Endodermal cell (in vitro differentiated cells): ENCODE measurements around the gene ETV6. TPM values are rescaled to one million over a fixed set of nuclear protein-coding genes. Genes with fewer than 3 reads are reported as not detected.

Source experiments
- DNase-seq: peaks from one replicate; pipeline ENCODE4 v3.0.0-alpha.2; 2017
- H3K27ac ChIP-seq: 2 replicates; pipeline ENCODE4 v1.5.1; 2013; ENCODE audit warnings: mild to moderate bottlenecking, low read depth, low read length, moderate library complexity
- H3K27me3 ChIP-seq: 2 replicates; pipeline ENCODE4 v1.6.1; 2013; ENCODE audit warnings: mild to moderate bottlenecking, low read length, moderate library complexity; ENCODE audit not compliant: insufficient read depth, control insufficient read depth, poor library complexity, severe bottlenecking
- H3K36me3 ChIP-seq: 2 replicates; pipeline ENCODE4 v1.7.0; 2013; ENCODE audit warnings: mild to moderate bottlenecking, low read length, moderate library complexity; ENCODE audit not compliant: control insufficient read depth, insufficient read depth
- H3K4me1 ChIP-seq: one replicate; pipeline ENCODE4 v1.7.0; 2013; ENCODE audit warnings: low read length; ENCODE audit not compliant: control insufficient read depth, insufficient read depth
- H3K4me3 ChIP-seq: 2 replicates; pipeline ENCODE4 v1.5.1; 2013; ENCODE audit warnings: mild to moderate bottlenecking, low read length, moderate library complexity
- H3K9ac ChIP-seq: 2 replicates; pipeline ENCODE4 v1.6.1; 2013; ENCODE audit warnings: mild to moderate bottlenecking, low read length, moderate library complexity; ENCODE audit not compliant: poor library complexity, severe bottlenecking; ENCODE audit errors: extremely low read depth
- H3K9me3 ChIP-seq: 2 replicates; pipeline ENCODE4 v1.6.1; 2013; ENCODE audit warnings: mild to moderate bottlenecking, low read length, moderate library complexity; ENCODE audit not compliant: control insufficient read depth
- H3K27ac Mint-ChIP-seq: 2 replicates; pipeline ENCODE4 v1.8.0; 2020; ENCODE audit warnings: mixed read lengths
- H3K27me3 Mint-ChIP-seq: 2 replicates; pipeline ENCODE4 v1.8.0; 2021; ENCODE audit warnings: mild to moderate bottlenecking, mixed read lengths; ENCODE audit not compliant: insufficient read depth
- H3K36me3 Mint-ChIP-seq: 2 replicates; pipeline ENCODE4 v1.8.0; 2020; ENCODE audit warnings: low read depth, mixed read lengths
- H3K4me1 Mint-ChIP-seq: 2 replicates; pipeline ENCODE4 v1.8.0; 2020; ENCODE audit warnings: mixed read lengths
- H3K4me3 Mint-ChIP-seq: 2 replicates; pipeline ENCODE4 v1.8.0; 2020; ENCODE audit warnings: mild to moderate bottlenecking, moderate library complexity, mixed read lengths
- H3K9me3 Mint-ChIP-seq: 2 replicates; pipeline ENCODE4 v1.8.0; 2020; ENCODE audit warnings: mild to moderate bottlenecking, mixed read lengths
- WGBS, 2 experiments: methylation state at CpG; one replicate each; pipeline versions ENCODE4 v1.1.5 to v1.1.7; 2013; ENCODE audit warnings: missing lambda C conversion rate in 2 of 2, mixed read lengths in 1 of 2; ENCODE audit not compliant: insufficient coverage in 1 of 2, insufficient read length in 1 of 2; 5-methylcytosine and 5-hydroxymethylcytosine counted together
- total RNA-seq, 2 donors: library from RNA; stranded (reverse); fragmentation: NEBNext Ultra II Directional in 1 of 2; extraction: Animal tissue kit (Norgen Biotek cat#: 25700) in 1 of 2; gene quantifications; 2 replicates in 1 of 2; 3 replicates in 1 of 2; pipeline ENCODE4 v1.2.1, GENCODE V29; 2021
- TF ChIP-seq, protein P1 (sequence below): fragments of 200-600 bp; sonication (generic); conservative IDR thresholded peaks from 2 replicates; pipeline ENCODE4 v1.5.0; 2021; ENCODE audit warnings: antibody characterized with exemption, mild to moderate bottlenecking

Gene ETV6
- total RNA-seq, 2 donors from 2014 or later = 9.3 to 22.1 TPM

DNA sequence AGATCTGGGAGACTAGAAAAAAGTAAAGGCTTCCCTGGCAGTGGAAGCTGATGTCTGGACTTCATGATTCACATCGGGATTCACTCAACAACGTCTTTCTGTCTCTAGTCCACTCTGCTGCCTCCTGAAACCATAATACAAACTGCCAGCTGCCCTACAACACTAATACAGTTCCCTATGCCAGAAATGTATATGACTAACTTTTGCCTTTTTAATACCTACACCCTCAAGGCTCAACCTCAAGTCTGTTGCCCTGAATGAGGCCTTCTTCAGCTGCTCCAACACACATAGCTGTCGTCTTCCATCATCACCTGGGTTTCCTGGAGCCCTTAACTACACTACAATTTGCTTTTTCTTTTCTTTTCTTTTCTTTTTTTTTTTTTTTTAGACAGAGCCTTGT lies 238.6 kb downstream of the ETV6 start:
- Histone ChIP-seq H3K4me3 (no peak overlapping the region), H3K27me3 (no peaks in the 10 kb centered on the region), H3K9ac (no peak overlapping the region), H3K9me3 (no peaks in the 10 kb centered on the region), H3K4me1 (no peaks in the 10 kb centered on the region), H3K36me3 (peaks cover 48% of the 10 kb centered on the region), H3K27ac (no peak overlapping the region)
- H3K4me1 Mint-ChIP-seq = peaks cover 10% of the 10 kb centered on the region
- peaks cover 71% of the 10 kb centered on the region for H3K36me3 Mint-ChIP-seq
- WGBS, 2 experiments = 88 to 93% methylated on average over 3 of the region's 3 CpGs
- no peak overlapping the region for H3K4me3 Mint-ChIP-seq
- no peak overlapping the region for H3K27ac Mint-ChIP-seq
- H3K9me3 Mint-ChIP-seq = no peaks in the 10 kb centered on the region
- no peak for DNase-seq
- H3K27me3 Mint-ChIP-seq = no peaks in the 10 kb centered on the region
- TF ChIP-seq, protein P1, sequence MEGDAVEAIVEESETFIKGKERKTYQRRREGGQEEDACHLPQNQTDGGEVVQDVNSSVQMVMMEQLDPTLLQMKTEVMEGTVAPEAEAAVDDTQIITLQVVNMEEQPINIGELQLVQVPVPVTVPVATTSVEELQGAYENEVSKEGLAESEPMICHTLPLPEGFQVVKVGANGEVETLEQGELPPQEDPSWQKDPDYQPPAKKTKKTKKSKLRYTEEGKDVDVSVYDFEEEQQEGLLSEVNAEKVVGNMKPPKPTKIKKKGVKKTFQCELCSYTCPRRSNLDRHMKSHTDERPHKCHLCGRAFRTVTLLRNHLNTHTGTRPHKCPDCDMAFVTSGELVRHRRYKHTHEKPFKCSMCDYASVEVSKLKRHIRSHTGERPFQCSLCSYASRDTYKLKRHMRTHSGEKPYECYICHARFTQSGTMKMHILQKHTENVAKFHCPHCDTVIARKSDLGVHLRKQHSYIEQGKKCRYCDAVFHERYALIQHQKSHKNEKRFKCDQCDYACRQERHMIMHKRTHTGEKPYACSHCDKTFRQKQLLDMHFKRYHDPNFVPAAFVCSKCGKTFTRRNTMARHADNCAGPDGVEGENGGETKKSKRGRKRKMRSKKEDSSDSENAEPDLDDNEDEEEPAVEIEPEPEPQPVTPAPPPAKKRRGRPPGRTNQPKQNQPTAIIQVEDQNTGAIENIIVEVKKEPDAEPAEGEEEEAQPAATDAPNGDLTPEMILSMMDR = no peak

DNA sequence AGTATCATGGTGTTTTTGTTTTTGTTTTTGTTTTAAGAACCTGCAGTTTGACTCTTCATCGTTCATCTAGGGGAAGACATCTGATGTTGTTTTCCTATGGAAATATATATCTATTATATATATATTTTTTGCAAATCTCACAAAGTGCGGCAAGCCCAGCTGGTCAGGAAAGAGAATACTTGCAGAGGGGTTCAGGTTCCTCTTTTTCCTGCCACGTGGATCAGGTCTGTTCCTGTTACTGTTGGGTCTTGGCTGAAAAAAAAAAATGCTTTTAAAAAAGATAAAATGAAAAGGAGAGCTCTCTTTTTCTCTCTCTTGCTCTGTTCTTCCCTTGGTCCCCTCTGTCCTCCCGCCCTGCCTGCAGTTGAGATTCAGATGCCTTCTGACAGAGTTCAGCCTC lies 241.9 kb downstream of the ETV6 start:
- peaks cover 31% of the 10 kb centered on the region for H3K36me3 ChIP-seq
- Mint-ChIP-seq H3K9me3 (no peaks in the 10 kb centered on the region), H3K4me1 (peaks cover 23% of the 10 kb centered on the region), H3K27ac (no peak overlapping the region), H3K4me3 (no peak overlapping the region), H3K36me3 (peaks cover 48% of the 10 kb centered on the region), H3K27me3 (no peaks in the 10 kb centered on the region)
- 77% methylated on average over 3 of the region's 4 CpGs; no CpG with 5 or more reads in 1 of the 2 experiments for WGBS, 2 experiments
- TF ChIP-seq, protein P1 = no peak
- no peak for DNase-seq
- no peak overlapping the region for H3K4me3 ChIP-seq
- no peak overlapping the region for H3K9ac ChIP-seq
- no peak overlapping the region for H3K27ac ChIP-seq
- H3K27me3 ChIP-seq = no peaks in the 10 kb centered on the region
- H3K9me3 ChIP-seq = no peaks in the 10 kb centered on the region
- peaks cover 7% of the 10 kb centered on the region for H3K4me1 ChIP-seq

DNA sequence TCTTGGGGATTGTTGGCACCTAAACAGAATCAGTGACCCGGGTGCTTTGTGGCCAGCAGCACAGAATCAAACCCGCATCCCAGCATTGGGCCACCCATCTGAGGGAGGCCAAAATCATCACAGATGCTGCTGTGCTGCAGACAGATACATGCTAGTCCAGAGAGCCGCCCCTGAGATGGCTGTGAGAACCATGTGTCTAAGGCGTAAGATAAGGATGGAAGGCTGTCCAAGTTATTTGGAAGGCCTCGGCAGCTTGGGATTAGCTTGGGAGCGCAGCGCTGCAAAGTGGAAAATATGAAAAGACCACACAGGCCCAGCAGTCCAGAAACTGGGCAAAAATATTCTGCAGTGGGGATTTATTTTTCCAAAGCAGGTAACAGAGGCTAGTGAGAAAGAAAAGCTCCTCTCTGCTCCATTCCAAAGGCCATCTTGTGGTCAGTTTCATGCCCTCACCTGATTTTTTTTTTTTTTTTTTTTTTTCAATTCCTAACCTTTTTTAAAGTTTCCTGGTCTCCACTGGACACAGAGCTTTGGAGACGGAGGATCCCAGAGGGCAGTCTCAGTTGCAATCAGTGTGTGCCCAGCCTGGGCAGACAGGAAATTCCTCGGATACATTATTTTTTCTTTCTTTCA lies 242.4 kb downstream of the ETV6 start:
- Histone ChIP-seq H3K36me3 (peaks cover 28% of the 10 kb centered on the region), H3K4me3 (no peak overlapping the region), H3K9ac (no peak overlapping the region), H3K27ac (no peak overlapping the region), H3K9me3 (no peaks in the 10 kb centered on the region), H3K4me1 (peaks cover 7% of the 10 kb centered on the region), H3K27me3 (no peaks in the 10 kb centered on the region)
- Mint-ChIP-seq H3K27ac (no peak overlapping the region), H3K4me3 (no peak overlapping the region), H3K4me1 (peaks cover 28% of the 10 kb centered on the region), H3K9me3 (no peaks in the 10 kb centered on the region), H3K27me3 (no peaks in the 10 kb centered on the region), H3K36me3 (peaks cover 43% of the 10 kb centered on the region)
- TF ChIP-seq, protein P1 = peak; percentile 87
- WGBS, 2 experiments = 91 to 96% methylated on average over 5 to 9 of the region's 9 CpGs
- no peak for DNase-seq
